Spinal cord (tissue), 10 donors: ENCODE data around the gene BOD1. TPM values are rescaled to one million over a fixed set of nuclear protein-coding genes. Genes with fewer than 3 reads are reported as not detected.
A peak's percentile ranks its signal among the peaks of the same experiment; 100 is the strongest.

ENCODE experiments used
- DNase-seq, 6 donors: peaks; one replicate each; pipeline versions ENCODE4 v3.0.0 to v3.0.0-alpha.2; 2013 to 2015; ENCODE audit warnings: low spot score in 6 of 6, low read depth in 4 of 6
- H3K27ac ChIP-seq: one replicate; pipeline ENCODE4 v1.5.1; 2013; ENCODE audit warnings: low read depth, low read length, control low read depth
- H3K27me3 ChIP-seq: one replicate; pipeline ENCODE4 v1.6.1; 2013; ENCODE audit warnings: low read length; ENCODE audit not compliant: control insufficient read depth, insufficient read depth
- H3K36me3 ChIP-seq: one replicate; pipeline ENCODE4 v1.6.1; 2013; ENCODE audit warnings: low read length; ENCODE audit not compliant: control insufficient read depth, insufficient read depth
- H3K4me1 ChIP-seq: one replicate; pipeline ENCODE4 v1.6.1; 2013; ENCODE audit warnings: low read length; ENCODE audit not compliant: control insufficient read depth, insufficient read depth
- H3K4me3 ChIP-seq: one replicate; pipeline ENCODE4 v1.5.1; 2013; ENCODE audit warnings: low read depth, low read length, control low read depth
- H3K9me3 ChIP-seq: one replicate; pipeline ENCODE4 v1.6.1; 2013; ENCODE audit warnings: low read length; ENCODE audit not compliant: control insufficient read depth, insufficient read depth
- WGBS: methylation state at CpG from one replicate; pipeline ENCODE4 v1.1.5; 2013; ENCODE audit warnings: missing lambda C conversion rate; ENCODE audit not compliant: insufficient coverage; 5-methylcytosine and 5-hydroxymethylcytosine counted together
- polyA plus RNA-seq, 2 donors: library from polyadenylated mRNA; unstranded; fragments of 120-200 nt; gene quantifications; one replicate each; pipeline ENCODE4 v1.2.1, GENCODE V29; 2013; ENCODE audit not compliant: insufficient read length in 2 of 2
- total RNA-seq, 2 donors: library from RNA; depleted of rRNA in 1 of 2; stranded (reverse); fragments of 120-200 nt in 1 of 2; fragments of >200 nt in 1 of 2; gene quantifications; one replicate each; pipeline versions ENCODE4 v1.2.3 to v1.2.4, GENCODE V29; 2013 to 2014
- donor health status: healthy.

BOD1 gene
- total and polyA plus RNA-seq, 4 donors, result 39.2 to 78.4 (median 74.8) TPM

- no peak overlapping the region for H3K4me3 ChIP-seq
- 88% methylated on average over 5 of the region's 19 CpGs for WGBS
- no peaks in the 10 kb centered on the region for H3K9me3 ChIP-seq
- peaks cover 27% of the 10 kb centered on the region for H3K4me1 ChIP-seq
- H3K27ac ChIP-seq, result no peak overlapping the region
- H3K36me3 ChIP-seq, result no peaks in the 10 kb centered on the region
- H3K27me3 ChIP-seq, result no peaks in the 10 kb centered on the region
- DNase-seq, result no peak
Measured at GRCh38 chr5:173622183-173623047, 6.0 kb upstream of the BOD1 start.

GRCh38 chr5:173620784-173621183 lies 4.3 kb upstream of the BOD1 start:
- no peak for DNase-seq
- Histone ChIP-seq H3K27ac (no peak overlapping the region), H3K4me1 (peaks cover 13% of the 10 kb centered on the region), H3K27me3 (no peaks in the 10 kb centered on the region), H3K9me3 (no peaks in the 10 kb centered on the region), H3K4me3 (no peak overlapping the region), H3K36me3 (no peaks in the 10 kb centered on the region)
- WGBS, result 36% methylated on average over 2 of the region's 3 CpGs

- DNase-seq, result peak in 4 of 6 donors; percentile 71 to 95 (median 82)
- no peaks in the 10 kb centered on the region for H3K27me3 ChIP-seq
- H3K4me3 ChIP-seq, result no peak overlapping the region
- H3K36me3 ChIP-seq, result no peaks in the 10 kb centered on the region
- 70% methylated on average over 2 of the region's 7 CpGs for WGBS
- no peak overlapping the region for H3K27ac ChIP-seq
- peaks cover 3% of the 10 kb centered on the region for H3K4me1 ChIP-seq
- no peaks in the 10 kb centered on the region for H3K9me3 ChIP-seq
Measured at GRCh38 chr5:173618927-173619519, 2.6 kb upstream of the BOD1 start.

- Histone ChIP-seq H3K4me3 (peak overlapping the region; percentile 87), H3K27me3 (no peaks in the 10 kb centered on the region), H3K9me3 (no peaks in the 10 kb centered on the region), H3K27ac (peak overlapping the region; percentile 90), H3K36me3 (peaks cover 9% of the 10 kb centered on the region), H3K4me1 (peaks cover 5% of the 10 kb centered on the region)
- WGBS, result under 1% methylated on average over 54 of the region's 55 CpGs
- peak in 2 of 6 donors; percentile 87 to 93 for DNase-seq
Measured at GRCh38 chr5:173615884-173616576, 420 bp downstream of the BOD1 start.

GRCh38 chr5:173614591-173614990 lies 1.9 kb downstream of the BOD1 start:
- no peak for DNase-seq
- H3K9me3 ChIP-seq, result no peaks in the 10 kb centered on the region
- H3K36me3 ChIP-seq, result peaks cover 17% of the 10 kb centered on the region
- no peak overlapping the region for H3K4me3 ChIP-seq
- H3K4me1 ChIP-seq, result peaks cover 5% of the 10 kb centered on the region
- no peaks in the 10 kb centered on the region for H3K27me3 ChIP-seq
- no peak overlapping the region for H3K27ac ChIP-seq
- WGBS, result 50% methylated on average over 1 of the region's 7 CpGs

GRCh38 chr5:173613433-173614159 lies 2.9 kb downstream of the BOD1 start:
- Histone ChIP-seq H3K4me1 (peaks cover 5% of the 10 kb centered on the region), H3K4me3 (no peak overlapping the region), H3K27ac (no peak overlapping the region), H3K9me3 (no peaks in the 10 kb centered on the region), H3K36me3 (peaks cover 24% of the 10 kb centered on the region), H3K27me3 (no peaks in the 10 kb centered on the region)
- DNase-seq, result no peak
- 92% methylated on average over 2 of the region's 8 CpGs for WGBS

GRCh38 chr5:173612948-173613347 lies 3.5 kb downstream of the BOD1 start:
- H3K27me3 ChIP-seq, result no peaks in the 10 kb centered on the region
- H3K9me3 ChIP-seq, result no peaks in the 10 kb centered on the region
- DNase-seq, result no peak
- H3K4me1 ChIP-seq, result peaks cover 5% of the 10 kb centered on the region
- H3K4me3 ChIP-seq, result no peak overlapping the region
- no peak overlapping the region for H3K27ac ChIP-seq
- H3K36me3 ChIP-seq, result peaks cover 25% of the 10 kb centered on the region
- no CpG with 5 or more reads among the region's 3 CpGs for WGBS

- no peak for DNase-seq
- 80% methylated on average over 1 of the region's 4 CpGs for WGBS
- Histone ChIP-seq H3K27ac (no peak overlapping the region), H3K4me3 (no peak overlapping the region), H3K4me1 (peaks cover 5% of the 10 kb centered on the region), H3K36me3 (peaks cover 32% of the 10 kb centered on the region), H3K27me3 (no peaks in the 10 kb centered on the region), H3K9me3 (no peaks in the 10 kb centered on the region)
Measured at GRCh38 chr5:173611706-173612105, 4.7 kb downstream of the BOD1 start.

- no peak overlapping the region for H3K4me3 ChIP-seq
- H3K4me1 ChIP-seq, result no peaks in the 10 kb centered on the region
- no peaks in the 10 kb centered on the region for H3K27me3 ChIP-seq
- WGBS, result 86% methylated on average over 1 of the region's 1 CpG
- no peak for DNase-seq
- H3K36me3 ChIP-seq, result peaks cover 23% of the 10 kb centered on the region
- H3K27ac ChIP-seq, result no peak overlapping the region
- H3K9me3 ChIP-seq, result no peaks in the 10 kb centered on the region
Measured at GRCh38 chr5:173604141-173604540, 12.3 kb downstream of the BOD1 start.
